ENCODE data around the gene AFF2.

DNA sequence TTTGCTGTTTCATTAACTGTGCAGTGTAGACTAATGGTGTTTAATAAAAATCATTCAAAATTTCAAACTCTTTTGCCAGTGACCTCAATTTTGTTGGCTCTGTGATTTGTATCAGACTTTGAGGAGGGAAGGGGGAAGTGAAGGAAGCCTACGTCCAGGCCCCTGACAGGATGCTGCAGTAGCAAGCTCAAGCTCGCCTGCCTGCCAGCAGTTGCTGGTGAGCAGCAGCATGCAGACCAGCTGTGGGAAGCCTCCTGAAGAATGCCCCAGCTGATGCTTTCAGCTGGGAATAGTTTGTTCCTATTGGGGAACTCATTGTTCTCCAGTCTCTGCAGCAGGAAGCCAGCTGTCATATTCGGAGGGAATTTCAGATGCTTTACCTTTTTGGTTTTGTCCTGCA is 495.2 kb downstream of the AFF2 start:
- TF ChIP-seq, protein P1, sequence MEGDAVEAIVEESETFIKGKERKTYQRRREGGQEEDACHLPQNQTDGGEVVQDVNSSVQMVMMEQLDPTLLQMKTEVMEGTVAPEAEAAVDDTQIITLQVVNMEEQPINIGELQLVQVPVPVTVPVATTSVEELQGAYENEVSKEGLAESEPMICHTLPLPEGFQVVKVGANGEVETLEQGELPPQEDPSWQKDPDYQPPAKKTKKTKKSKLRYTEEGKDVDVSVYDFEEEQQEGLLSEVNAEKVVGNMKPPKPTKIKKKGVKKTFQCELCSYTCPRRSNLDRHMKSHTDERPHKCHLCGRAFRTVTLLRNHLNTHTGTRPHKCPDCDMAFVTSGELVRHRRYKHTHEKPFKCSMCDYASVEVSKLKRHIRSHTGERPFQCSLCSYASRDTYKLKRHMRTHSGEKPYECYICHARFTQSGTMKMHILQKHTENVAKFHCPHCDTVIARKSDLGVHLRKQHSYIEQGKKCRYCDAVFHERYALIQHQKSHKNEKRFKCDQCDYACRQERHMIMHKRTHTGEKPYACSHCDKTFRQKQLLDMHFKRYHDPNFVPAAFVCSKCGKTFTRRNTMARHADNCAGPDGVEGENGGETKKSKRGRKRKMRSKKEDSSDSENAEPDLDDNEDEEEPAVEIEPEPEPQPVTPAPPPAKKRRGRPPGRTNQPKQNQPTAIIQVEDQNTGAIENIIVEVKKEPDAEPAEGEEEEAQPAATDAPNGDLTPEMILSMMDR (IDR thresholded peaks at IDR 0.05 in 8 of 11, conservative IDR thresholded peaks at IDR 0.05 in 3 of 11): no peak
- no peak for TF ChIP-seq POLR2AphosphoS5 (IDR thresholded peaks at IDR 0.05)
